IMR-90 (cell line): Measurements from ENCODE around the gene COIL.

ENCODE experiments used
- BHLHE40 ChIP-seq: fragments of 150-350 bp; IDR thresholded peaks from 2 replicates; pipeline ENCODE4 v1.6.1; 2016; ENCODE audit warnings: mild to moderate bottlenecking, low read depth, low read length
- CEBPB ChIP-seq: IDR thresholded peaks from 2 replicates; pipeline ENCODE4 v1.6.1; 2012; ENCODE audit warnings: low read depth, low read length, improper control_type of control experiment
- CTCF ChIP-seq: conservative IDR thresholded peaks from 2 replicates; pipeline ENCODE4 v1.5.1; 2012; ENCODE audit warnings: mild to moderate bottlenecking, low read depth, low read length, improper control_type of control experiment
- FOS ChIP-seq: fragments of 150-350 bp; IDR thresholded peaks from 2 replicates; pipeline ENCODE4 v1.6.1; 2016; ENCODE audit warnings: low read depth, low read length
- MAZ ChIP-seq: IDR thresholded peaks from 2 replicates; pipeline ENCODE4 v1.6.1; 2012; ENCODE audit warnings: low read depth, mild to moderate bottlenecking, low read length, improper control_type of control experiment, moderate library complexity, borderline replicate concordance
- MXI1 ChIP-seq: IDR thresholded peaks from 2 replicates; pipeline ENCODE4 v1.6.1; 2012; ENCODE audit warnings: low read depth, mild to moderate bottlenecking, low read length, moderate library complexity, borderline replicate concordance
- POLR2A ChIP-seq: IDR thresholded peaks from 2 replicates; pipeline ENCODE4 v1.6.1; 2012; ENCODE audit warnings: mild to moderate bottlenecking, low read depth, low read length
- RAD21 ChIP-seq: IDR thresholded peaks from 2 replicates; pipeline ENCODE4 v1.6.1; 2012; ENCODE audit warnings: low read length, improper control_type of control experiment
- RCOR1 ChIP-seq: IDR thresholded peaks from 2 replicates; pipeline ENCODE4 v1.6.1; 2012; ENCODE audit warnings: mild to moderate bottlenecking, low read length, improper control_type of control experiment; ENCODE audit not compliant: insufficient replicate concordance
- RFX5 ChIP-seq: IDR thresholded peaks from 2 replicates; pipeline ENCODE4 v1.8.0; 2012; ENCODE audit warnings: low read depth, mild to moderate bottlenecking, low read length, moderate library complexity
- SMC3 ChIP-seq: fragments of 150-350 bp; IDR thresholded peaks from 2 replicates; pipeline ENCODE4 v1.6.1; 2016; ENCODE audit warnings: low read depth, mild to moderate bottlenecking, antibody characterized with exemption, low read length, moderate library complexity
- USF2 ChIP-seq: fragments of 150-350 bp; IDR thresholded peaks from 2 replicates; pipeline ENCODE4 v1.6.1; 2017; ENCODE audit warnings: mild to moderate bottlenecking, antibody characterized with exemption, low read length, low read depth
- TF ChIP-seq, protein P1 (sequence below): fragments of 150-350 bp; IDR thresholded peaks from 2 replicates; pipeline ENCODE4 v1.6.1; 2016; ENCODE audit warnings: low read depth, mild to moderate bottlenecking, low read length, moderate library complexity, borderline replicate concordance

- TF ChIP-seq POLR2A = no peak
- no peak for TF ChIP-seq FOS
- TF ChIP-seq CTCF = no peak
- no peak for TF ChIP-seq MAZ
- no peak for TF ChIP-seq MXI1
- no peak for TF ChIP-seq USF2
- TF ChIP-seq, protein P1, sequence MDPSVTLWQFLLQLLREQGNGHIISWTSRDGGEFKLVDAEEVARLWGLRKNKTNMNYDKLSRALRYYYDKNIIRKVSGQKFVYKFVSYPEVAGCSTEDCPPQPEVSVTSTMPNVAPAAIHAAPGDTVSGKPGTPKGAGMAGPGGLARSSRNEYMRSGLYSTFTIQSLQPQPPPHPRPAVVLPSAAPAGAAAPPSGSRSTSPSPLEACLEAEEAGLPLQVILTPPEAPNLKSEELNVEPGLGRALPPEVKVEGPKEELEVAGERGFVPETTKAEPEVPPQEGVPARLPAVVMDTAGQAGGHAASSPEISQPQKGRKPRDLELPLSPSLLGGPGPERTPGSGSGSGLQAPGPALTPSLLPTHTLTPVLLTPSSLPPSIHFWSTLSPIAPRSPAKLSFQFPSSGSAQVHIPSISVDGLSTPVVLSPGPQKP = no peak
- no peak for TF ChIP-seq SMC3
- TF ChIP-seq RAD21 = no peak
- no peak for TF ChIP-seq RFX5
- no peak for TF ChIP-seq RCOR1
- TF ChIP-seq CEBPB = no peak
- TF ChIP-seq BHLHE40 = no peak
These were observed 31.5 kb upstream of the COIL start for GRCh38 chr17:56992364-56992763.
